Suprapubic skin (tissue), 3 donors: Measurements from ENCODE around the gene IQUB.

Experiments used
- CTCF ChIP-seq, 2 donors: fragments of 200-600 bp in 1 of 2; fragments of 450-650 bp in 1 of 2; sonication (generic) in 1 of 2; IDR thresholded peaks; one replicate each; pipeline ENCODE4 v1.5.1; 2016 to 2019; ENCODE audit warnings: antibody characterized with exemption in 2 of 2, mild to moderate bottlenecking in 1 of 2, moderate library complexity in 1 of 2
- POLR2A ChIP-seq, 2 donors: fragments of 450-650 bp; IDR thresholded peaks; one replicate each; pipeline ENCODE4 v1.6.1; 2017; ENCODE audit warnings: antibody characterized with exemption in 2 of 2, mild to moderate bottlenecking in 2 of 2, moderate library complexity in 2 of 2

GRCh38 chr7:123480107-123480506 is 54.3 kb downstream of the IQUB start:
- TF ChIP-seq CTCF (IDR thresholded peaks at IDR 0.05): no peak
- TF ChIP-seq POLR2A (IDR thresholded peaks at IDR 0.05): no peak
